RWPE1 (cell line): ENCODE results near the gene TMEM203.
A peak's percentile ranks its signal among the peaks of the same experiment; 100 is the strongest.
"Not testable (repeated sequence)": the region's sequence is repeated elsewhere in the genome, so short reads cannot be mapped to it uniquely, and the experiment has no call there.

Source experiments
- CTCF ChIA-PET: fragments of 350-600 bp; sonication (Branson Sonifier 250); formaldehyde crosslinking; extraction: SDS; loops from one replicate; lab custom pipeline; 2021; lab: Yijun Ruan, JAX
- POLR2A ChIA-PET: fragments of 400-600 bp; formaldehyde crosslinking; extraction: SDS; loops from one replicate; lab custom pipeline; 2020; ENCODE audit warnings: antibody characterized with exemption; ENCODE audit not compliant: low non-redundant PET; lab: Yijun Ruan, JAX
- DNase-seq: peaks from one replicate; pipeline ENCODE4 v3.0.0; 2012; ENCODE audit warnings: low spot score
- H3K27ac ChIP-seq: fragments of 450-650 bp; 2 replicates; pipeline ENCODE4 v1.5.1; 2017
- TF ChIP-seq, protein P1 (sequence below): fragments of 450-650 bp; conservative IDR thresholded peaks from 2 replicates; pipeline ENCODE4 v1.5.1; 2017; ENCODE audit warnings: low read depth, mild to moderate bottlenecking

TMEM203 gene

DNA sequence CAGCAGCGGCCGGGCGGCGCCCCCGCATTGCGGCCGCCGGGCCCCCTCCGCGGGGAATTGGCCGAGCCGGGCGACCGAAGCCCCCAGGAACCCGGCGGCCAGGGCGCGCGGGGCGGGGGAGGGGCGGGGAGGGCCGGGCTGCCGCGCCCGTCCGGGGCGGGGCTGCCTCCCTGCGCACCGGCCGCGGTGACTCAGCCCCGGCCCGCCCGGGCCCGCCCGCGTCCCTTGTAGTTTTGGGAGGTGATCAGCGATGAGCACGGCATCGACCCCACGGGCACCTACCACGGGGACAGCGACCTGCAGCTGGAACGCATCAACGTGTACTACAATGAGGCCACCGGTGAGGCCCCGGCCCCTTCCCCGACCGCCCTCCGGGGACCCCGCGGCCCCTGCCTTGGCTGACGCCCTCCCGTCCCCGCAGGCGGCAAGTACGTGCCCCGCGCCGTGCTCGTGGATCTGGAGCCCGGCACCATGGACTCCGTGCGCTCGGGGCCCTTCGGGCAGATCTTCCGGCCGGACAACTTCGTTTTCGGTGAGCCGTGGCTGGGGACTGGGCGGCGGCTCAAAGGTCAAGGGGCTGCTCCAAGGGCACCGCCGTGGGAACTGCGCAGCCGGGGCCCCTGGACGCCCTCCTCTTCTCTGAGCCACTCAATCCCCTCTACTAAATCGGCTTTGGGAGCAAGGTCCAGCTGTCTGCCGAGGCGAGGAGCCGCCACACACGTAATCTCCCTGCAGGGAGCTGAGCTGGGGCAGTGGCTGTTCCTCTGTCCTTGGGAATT lies 36.2 kb upstream of the TMEM203 start:
- CTCF ChIA-PET = interaction anchor here (1.0 to 2.1 kb wide), 3 partner anchors 12 to 15 kb away, joined by 3 to 10 read pairs (median 3); no protein-coding TSS in a partner anchor
- DNase-seq = peak; percentile 89
- peak overlapping the region; percentile 100 for H3K27ac ChIP-seq
- POLR2A ChIA-PET = interaction anchor here (0.6 to 2.0 kb wide), 9 partner anchors 12 to 53 kb away, joined by 3 to 9 read pairs (median 4); partner anchors contain the start of genes ANAPC2, NELFB, SSNA1 and TOR4A
- TF ChIP-seq, protein P1, sequence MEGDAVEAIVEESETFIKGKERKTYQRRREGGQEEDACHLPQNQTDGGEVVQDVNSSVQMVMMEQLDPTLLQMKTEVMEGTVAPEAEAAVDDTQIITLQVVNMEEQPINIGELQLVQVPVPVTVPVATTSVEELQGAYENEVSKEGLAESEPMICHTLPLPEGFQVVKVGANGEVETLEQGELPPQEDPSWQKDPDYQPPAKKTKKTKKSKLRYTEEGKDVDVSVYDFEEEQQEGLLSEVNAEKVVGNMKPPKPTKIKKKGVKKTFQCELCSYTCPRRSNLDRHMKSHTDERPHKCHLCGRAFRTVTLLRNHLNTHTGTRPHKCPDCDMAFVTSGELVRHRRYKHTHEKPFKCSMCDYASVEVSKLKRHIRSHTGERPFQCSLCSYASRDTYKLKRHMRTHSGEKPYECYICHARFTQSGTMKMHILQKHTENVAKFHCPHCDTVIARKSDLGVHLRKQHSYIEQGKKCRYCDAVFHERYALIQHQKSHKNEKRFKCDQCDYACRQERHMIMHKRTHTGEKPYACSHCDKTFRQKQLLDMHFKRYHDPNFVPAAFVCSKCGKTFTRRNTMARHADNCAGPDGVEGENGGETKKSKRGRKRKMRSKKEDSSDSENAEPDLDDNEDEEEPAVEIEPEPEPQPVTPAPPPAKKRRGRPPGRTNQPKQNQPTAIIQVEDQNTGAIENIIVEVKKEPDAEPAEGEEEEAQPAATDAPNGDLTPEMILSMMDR = no peak

GRCh38 chr9:137240841-137241489 lies 35.5 kb upstream of the TMEM203 start, which contains the start of gene TUBB4B:
TUBB4B (plus strand) TSS chr9:137241287; CDS start chr9:137241361, 74 bp downstream.
- peak; percentile 100 for DNase-seq
- CTCF ChIA-PET = interaction anchor here (0.8 to 2.0 kb wide), 4 partner anchors 9 to 554 kb away, joined by 3 to 8 read pairs (median 4); no protein-coding TSS in a partner anchor
- POLR2A ChIA-PET = interaction anchor here (0.5 to 2.0 kb wide), 14 partner anchors 11 to 350 kb away, joined by 3 to 9 read pairs (median 4); partner anchors contain the start of genes ANAPC2, MAN1B1, NELFB and SSNA1
- H3K27ac ChIP-seq = peak within 1 kb of the TSS; percentile 100
- TF ChIP-seq, protein P1 = no peak; the same call in 1 of the 2 replicates

DNA sequence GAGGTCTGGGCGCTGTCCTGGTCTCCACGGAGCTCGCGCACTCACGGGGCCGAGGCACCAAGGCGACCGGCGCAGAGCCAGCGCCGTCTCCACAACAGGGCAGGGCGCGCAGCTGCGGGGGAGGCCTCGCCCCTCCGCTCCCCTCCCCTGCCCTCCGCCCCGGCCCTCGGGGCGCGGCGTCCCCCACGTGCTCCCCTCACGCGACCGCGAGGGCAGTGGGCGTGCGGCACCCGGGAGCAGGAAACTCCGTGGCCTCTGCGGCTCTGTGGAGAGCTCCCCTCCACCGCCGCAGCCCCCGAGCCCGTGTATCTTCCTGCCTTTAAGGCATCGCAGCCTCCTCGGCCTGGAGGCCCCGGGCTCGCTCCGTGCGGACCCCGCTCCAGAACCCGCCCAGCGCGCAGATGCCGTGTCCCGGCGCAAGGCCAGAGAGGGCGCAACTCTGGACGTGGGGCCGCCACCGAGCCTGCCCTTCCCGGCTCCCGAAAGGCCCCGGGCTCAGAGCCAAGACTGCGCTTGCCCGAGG lies 34.9 kb upstream of the TMEM203 start:
- TF ChIP-seq, protein P1 = peak; percentile 12; the same call in 1 of the 2 replicates
- H3K27ac ChIP-seq = peak overlapping the region; percentile 100
- POLR2A ChIA-PET = interaction anchor here (0.5 to 2.0 kb wide), 14 partner anchors 14 to 351 kb away, joined by 3 to 9 read pairs (median 4); partner anchors contain the start of genes ANAPC2, MAN1B1, NELFB and SSNA1
- CTCF ChIA-PET = interaction anchor here (0.6 to 2.0 kb wide), 7 partner anchors 9 to 554 kb away, joined by 3 to 8 read pairs (median 4); partner anchors contain the start of genes ENTPD2 and NRARP
- DNase-seq = peak; percentile 64

DNA sequence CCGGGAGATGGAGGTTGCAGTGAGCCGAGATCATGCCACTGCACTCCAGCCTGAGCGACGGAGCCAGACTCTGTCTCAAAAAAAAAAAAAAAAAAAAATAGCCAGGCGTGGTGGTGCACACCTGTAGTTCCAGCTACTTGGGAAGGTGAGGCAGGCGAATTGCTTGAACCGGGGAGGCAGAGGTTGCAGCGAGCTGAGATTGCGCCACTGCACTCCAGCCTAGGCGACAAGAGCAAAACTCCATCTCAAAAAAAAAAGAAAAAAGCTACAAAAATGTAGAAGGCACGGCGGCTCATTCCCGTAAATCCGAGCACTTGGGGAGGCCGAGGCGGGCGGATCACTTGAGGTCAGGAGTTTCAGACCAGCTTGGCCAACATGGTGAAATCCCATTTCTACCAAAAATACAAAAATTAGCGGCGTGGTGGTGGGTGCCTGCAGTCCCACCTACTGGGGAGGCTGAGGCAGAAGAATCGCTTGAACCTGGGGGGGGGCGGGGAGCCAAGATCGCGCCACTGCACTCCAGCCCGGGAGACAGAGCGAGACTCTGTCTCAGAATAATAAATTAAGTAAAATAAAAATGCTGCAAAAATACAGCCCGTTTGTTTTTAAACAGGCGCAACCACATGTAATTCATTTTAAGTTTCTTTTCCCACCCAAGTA lies 34.2 kb upstream of the TMEM203 start:
- DNase-seq = not testable (repeated sequence)
- ChIA-PET POLR2A (interaction anchor here (0.6 to 2.0 kb wide), 8 partner anchors 13 to 126 kb away, joined by 3 to 9 read pairs (median 4); partner anchors contain the start of genes ANAPC2, CYSRT1, NELFB and SSNA1), CTCF (interaction anchor here (0.6 to 2.0 kb wide), 10 partner anchors 8 to 553 kb away, joined by 3 to 8 read pairs (median 4); partner anchors contain the start of genes ENTPD2, NRARP and RNF224)
- peak overlapping the region; percentile 100 for H3K27ac ChIP-seq

DNA sequence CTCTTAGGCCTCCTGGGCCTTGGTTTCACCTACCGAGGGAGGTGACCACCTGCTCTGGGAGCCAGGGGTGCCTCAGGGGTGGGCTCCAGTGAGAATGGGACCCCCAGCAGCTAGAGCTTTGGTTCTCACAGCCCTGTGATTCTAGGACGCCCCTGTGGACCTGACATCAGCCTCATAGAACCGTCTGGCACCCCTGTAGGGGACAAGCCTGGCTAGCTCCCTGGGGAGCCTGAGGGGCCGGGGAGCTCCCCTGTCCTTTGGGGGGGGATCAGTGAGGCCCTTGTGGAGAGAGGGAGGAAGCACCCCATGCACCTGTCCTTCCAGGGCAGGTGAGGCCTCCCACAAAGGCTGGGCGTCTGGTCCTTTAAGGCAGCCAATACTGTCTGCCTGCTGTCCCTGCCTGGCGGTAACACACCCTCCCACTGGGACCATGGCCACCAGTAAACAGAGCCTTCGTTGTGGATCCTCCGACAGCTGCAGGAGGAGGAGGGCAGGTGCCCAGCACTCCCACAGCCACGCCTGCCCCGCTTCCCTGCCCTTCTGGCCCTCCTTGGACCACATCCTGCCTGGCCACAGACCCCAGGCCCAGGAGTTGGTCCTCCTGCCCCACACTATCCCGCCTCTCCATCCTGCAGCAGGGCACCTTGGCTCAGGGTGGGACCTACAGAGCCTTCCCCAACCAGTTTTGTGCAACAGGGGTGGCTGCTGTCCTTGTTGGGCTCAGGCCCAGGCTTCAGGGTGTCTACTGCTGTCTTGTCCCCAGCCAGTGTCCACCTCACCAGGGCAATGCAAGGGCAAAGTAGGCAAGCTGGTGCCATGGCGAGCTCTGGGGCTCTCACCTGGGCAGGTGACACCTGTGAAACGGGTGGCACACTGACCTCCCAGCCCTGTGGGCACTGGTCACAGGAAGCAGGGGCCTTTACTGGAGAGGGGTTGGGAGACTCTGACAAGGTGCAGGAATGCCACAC lies 32.6 kb upstream of the TMEM203 start:
- H3K27ac ChIP-seq = peak overlapping the region; percentile 100
- ChIA-PET CTCF (interaction anchor here (0.6 to 3.3 kb wide), 15 partner anchors 11 to 1236 kb away, joined by 3 to 24 read pairs (median 4); partner anchors contain the start of genes LRRC26, RNF224 and SSNA1), POLR2A (interaction anchor here (0.6 to 1.8 kb wide), 4 partner anchors 13 to 37 kb away, joined by 3 to 7 read pairs (median 4); partner anchors contain the start of gene CYSRT1)

More for the DNA sequence above, 32.6 kb upstream of the TMEM203 start:
- TF ChIP-seq, protein P1 = no peak
- DNase-seq = no peak
